PFSK-1 (cell line): ENCODE measurements around the gene CNTN4.

Experiments
- FOXP2 ChIP-seq: optimal IDR thresholded peaks from 2 replicates; pipeline ENCODE3; 2011; ENCODE audit warnings: borderline replicate concordance, control low read depth, inconsistent platforms; ENCODE audit not compliant: insufficient read depth; ENCODE audit errors: extremely low read length, extremely low read depth
- POLR2AphosphoS5 ChIP-seq: IDR thresholded peaks from 2 replicates; pipeline ENCODE4 v1.6.1; 2012; ENCODE audit warnings: low read depth, mild to moderate bottlenecking, control low read depth, low read length, moderate library complexity
- SIN3A ChIP-seq: IDR thresholded peaks from 2 replicates; pipeline ENCODE4 v1.6.1; 2012; ENCODE audit warnings: mild to moderate bottlenecking, low read length, moderate library complexity, borderline replicate concordance; ENCODE audit not compliant: insufficient read depth
- TAF1 ChIP-seq: IDR thresholded peaks from 2 replicates; pipeline ENCODE4 v1.6.1; 2012; ENCODE audit warnings: low read length, control low read depth, borderline replicate concordance; ENCODE audit not compliant: insufficient read depth
- TF ChIP-seq, protein P1 (sequence below), 2 experiments: IDR thresholded peaks; 2 replicates each; pipeline versions ENCODE4 v1.6.1 to v1.8.0; 2011 to 2012; ENCODE audit warnings: low read depth in 2 of 2, low read length in 2 of 2, control low read depth in 1 of 2, inconsistent platforms in 1 of 2, mild to moderate bottlenecking in 1 of 2, moderate library complexity in 1 of 2; ENCODE audit not compliant: insufficient read depth in 1 of 2

DNA sequence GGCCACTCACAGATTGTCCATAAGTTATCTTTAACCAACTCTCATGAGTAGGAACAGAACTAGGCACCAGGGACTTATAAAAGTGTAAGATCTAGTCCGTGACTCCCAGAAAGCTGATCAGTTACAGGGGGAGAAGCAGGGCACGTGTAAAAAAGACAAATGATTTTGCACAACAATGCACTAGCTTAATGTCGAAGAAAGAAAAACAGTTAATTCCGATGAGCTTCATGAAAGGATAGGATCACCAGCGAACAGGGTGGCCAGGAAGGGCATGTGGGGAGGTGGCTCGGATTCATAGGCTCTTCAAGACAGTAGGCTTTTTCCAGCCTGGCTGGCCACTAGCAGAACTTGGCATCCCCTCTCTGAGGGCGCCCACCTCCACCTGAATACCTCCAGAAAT lies 921.5 kb downstream of the CNTN4 start:
- no peak for TF ChIP-seq SIN3A
- no peak for TF ChIP-seq POLR2AphosphoS5
- TF ChIP-seq TAF1 = no peak
- no peak for TF ChIP-seq FOXP2
- TF ChIP-seq, protein P1, sequence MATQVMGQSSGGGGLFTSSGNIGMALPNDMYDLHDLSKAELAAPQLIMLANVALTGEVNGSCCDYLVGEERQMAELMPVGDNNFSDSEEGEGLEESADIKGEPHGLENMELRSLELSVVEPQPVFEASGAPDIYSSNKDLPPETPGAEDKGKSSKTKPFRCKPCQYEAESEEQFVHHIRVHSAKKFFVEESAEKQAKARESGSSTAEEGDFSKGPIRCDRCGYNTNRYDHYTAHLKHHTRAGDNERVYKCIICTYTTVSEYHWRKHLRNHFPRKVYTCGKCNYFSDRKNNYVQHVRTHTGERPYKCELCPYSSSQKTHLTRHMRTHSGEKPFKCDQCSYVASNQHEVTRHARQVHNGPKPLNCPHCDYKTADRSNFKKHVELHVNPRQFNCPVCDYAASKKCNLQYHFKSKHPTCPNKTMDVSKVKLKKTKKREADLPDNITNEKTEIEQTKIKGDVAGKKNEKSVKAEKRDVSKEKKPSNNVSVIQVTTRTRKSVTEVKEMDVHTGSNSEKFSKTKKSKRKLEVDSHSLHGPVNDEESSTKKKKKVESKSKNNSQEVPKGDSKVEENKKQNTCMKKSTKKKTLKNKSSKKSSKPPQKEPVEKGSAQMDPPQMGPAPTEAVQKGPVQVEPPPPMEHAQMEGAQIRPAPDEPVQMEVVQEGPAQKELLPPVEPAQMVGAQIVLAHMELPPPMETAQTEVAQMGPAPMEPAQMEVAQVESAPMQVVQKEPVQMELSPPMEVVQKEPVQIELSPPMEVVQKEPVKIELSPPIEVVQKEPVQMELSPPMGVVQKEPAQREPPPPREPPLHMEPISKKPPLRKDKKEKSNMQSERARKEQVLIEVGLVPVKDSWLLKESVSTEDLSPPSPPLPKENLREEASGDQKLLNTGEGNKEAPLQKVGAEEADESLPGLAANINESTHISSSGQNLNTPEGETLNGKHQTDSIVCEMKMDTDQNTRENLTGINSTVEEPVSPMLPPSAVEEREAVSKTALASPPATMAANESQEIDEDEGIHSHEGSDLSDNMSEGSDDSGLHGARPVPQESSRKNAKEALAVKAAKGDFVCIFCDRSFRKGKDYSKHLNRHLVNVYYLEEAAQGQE (IDR thresholded peaks at IDR 0.05; ENCODE audit: insufficient read depth in 1 of 2, low read depth in 2 of 2, low read length in 2 of 2) = no peak
